HepG2 (cell line): ENCODE data around the gene DOK7. TPM values are rescaled to one million over a fixed set of nuclear protein-coding genes. Genes with fewer than 3 reads are reported as not detected.

Experiments
- AGO1 ChIP-seq: fragments of 200-400 bp; formaldehyde crosslinking; IDR thresholded peaks from 2 replicates; pipeline ENCODE4 v1.6.1; 2017; ENCODE audit warnings: mild to moderate bottlenecking, low read depth, low read length, moderate library complexity; ENCODE audit not compliant: poor library complexity, severe bottlenecking
- CREB1 ChIP-seq, 2 experiments: fragments of 450-650 bp in 1 of 2; IDR thresholded peaks; 2 replicates each; pipeline ENCODE4 v1.6.1; 2016 to 2017; ENCODE audit warnings: control low read depth in 1 of 2, mild to moderate bottlenecking in 1 of 2, missing compliant biosample characterization in 1 of 2, missing genetic modification characterization in 1 of 2
- DR1 ChIP-seq: sonication (generic); formaldehyde crosslinking; IDR thresholded peaks from 2 replicates; pipeline ENCODE4 v1.8.0; 2021; ENCODE audit warnings: mild to moderate bottlenecking, missing genetic modification reagents, inconsistent platforms
- FLYWCH1 ChIP-seq: sonication (generic); formaldehyde crosslinking; IDR thresholded peaks from 2 replicates; pipeline ENCODE4 v1.8.1; 2023; ENCODE audit warnings: mild to moderate bottlenecking, missing genetic modification reagents
- GLMP ChIP-seq: sonication (generic); formaldehyde crosslinking; IDR thresholded peaks from 2 replicates; pipeline ENCODE4 v1.9.0; 2021; ENCODE audit warnings: missing genetic modification reagents, mild to moderate bottlenecking, borderline replicate concordance
- LCORL ChIP-seq, 2 experiments: fragments of 450-650 bp in 1 of 2; sonication (generic) in 1 of 2; formaldehyde crosslinking in 1 of 2; IDR thresholded peaks; 2 replicates each; pipeline versions ENCODE4 v1.5.0 to v1.6.1; 2017 to 2020; ENCODE audit warnings: antibody characterized with exemption in 1 of 2, missing genetic modification reagents in 1 of 2
- MTA3 ChIP-seq: sonication (generic); formaldehyde crosslinking; IDR thresholded peaks from 2 replicates; pipeline ENCODE4 v1.4.0; 2020; ENCODE audit warnings: missing genetic modification reagents
- PAX8 ChIP-seq: sonication (generic); formaldehyde crosslinking; IDR thresholded peaks from 2 replicates; pipeline ENCODE4 v1.8.0; 2022; ENCODE audit warnings: mild to moderate bottlenecking, missing genetic modification reagents, borderline replicate concordance
- RBAK ChIP-seq: sonication (generic); formaldehyde crosslinking; IDR thresholded peaks from 2 replicates; pipeline ENCODE4 v1.5.1; 2020; ENCODE audit warnings: mild to moderate bottlenecking, missing genetic modification reagents
- TBX3 ChIP-seq: fragments of 450-650 bp; IDR thresholded peaks from 2 replicates; pipeline ENCODE4 v1.6.1; 2017; ENCODE audit warnings: antibody characterized with exemption, mild to moderate bottlenecking, inconsistent platforms, borderline replicate concordance
- UBTF ChIP-seq: sonication (generic); formaldehyde crosslinking; IDR thresholded peaks from 2 replicates; pipeline ENCODE4 v1.4.0; 2020; ENCODE audit warnings: mild to moderate bottlenecking, missing genetic modification reagents
- ZBTB49 ChIP-seq: sonication (generic); formaldehyde crosslinking; IDR thresholded peaks from 2 replicates; pipeline ENCODE4 v1.4.0; 2020; ENCODE audit warnings: missing genetic modification reagents, borderline replicate concordance
- ZBTB8A ChIP-seq: sonication (generic); formaldehyde crosslinking; IDR thresholded peaks from 2 replicates; pipeline ENCODE4 v1.4.0; 2020; ENCODE audit warnings: mild to moderate bottlenecking, low read depth, missing genetic modification reagents, borderline replicate concordance
- ZKSCAN5 ChIP-seq: sonication (generic); formaldehyde crosslinking; IDR thresholded peaks from 2 replicates; pipeline ENCODE4 v1.5.1; 2020; ENCODE audit warnings: mild to moderate bottlenecking, missing genetic modification reagents
- ZNF256 ChIP-seq: sonication (generic); formaldehyde crosslinking; conservative IDR thresholded peaks from 2 replicates; pipeline ENCODE4 v1.4.0; 2020; ENCODE audit warnings: missing genetic modification reagents
- ZNF652 ChIP-seq: IDR thresholded peaks from 2 replicates; pipeline ENCODE4 v1.6.1; 2016; ENCODE audit warnings: low read depth, borderline replicate concordance
- ZNF800 ChIP-seq: sonication (generic); formaldehyde crosslinking; IDR thresholded peaks from 2 replicates; pipeline ENCODE4 v1.4.0; 2020; ENCODE audit warnings: missing genetic modification reagents
- ZNF816 ChIP-seq: sonication (generic); formaldehyde crosslinking; IDR thresholded peaks from 2 replicates; pipeline ENCODE4 v1.8.0; 2022; ENCODE audit warnings: missing genetic modification reagents, mild to moderate bottlenecking, borderline replicate concordance
- polyA plus RNA-seq, 8 experiments: library from polyadenylated mRNA; depleted of rRNA in 3 of 8; stranded (reverse) in 7 of 8; unstranded in 1 of 8; fragments of >200 nt; fragmentation: Illumina TruSeq in 4 of 8; extraction: Trizol in 4 of 8; gene quantifications; 2 replicates each; pipeline versions ENCODE4 v1.2.1 to v1.2.3, GENCODE V29; 2011 to 2016; ENCODE audit warnings: low read depth in 4 of 8, missing spikeins in 1 of 8, mixed read lengths in 1 of 8; ENCODE audit not compliant: insufficient read depth in 1 of 8
- total RNA-seq, 5 experiments: library from RNA; depleted of rRNA; stranded (reverse); fragments of >200 nt; fragmentation: Illumina TruSeq; extraction: Trizol; gene quantifications; 2 replicates each; pipeline ENCODE4 v1.2.3, GENCODE V29; 2016; ENCODE audit warnings: low read depth in 1 of 5

DOK7 gene
- total and polyA plus RNA-seq, 2 of the 13 experiments (the other 11 are each of a cell fraction or from before 2014, with no cell fraction given): 0.03 to 0.07 TPM

GRCh38 chr4:3441501-3442459 lies 21.3 kb upstream of the DOK7 start, which contains the start of gene HGFAC (continued):
- no peak for TF ChIP-seq RBAK
- TF ChIP-seq UBTF (CRISPR knock-in tag): peak; percentile 27; the same call in 1 of the 2 replicates
- TF ChIP-seq PAX8: no peak
- peak; percentile 74 for TF ChIP-seq DR1 (CRISPR knock-in tag)
- no peak for TF ChIP-seq ZKSCAN5 (CRISPR knock-in tag)
- TF ChIP-seq MTA3 (CRISPR knock-in tag): no peak
- no peak for TF ChIP-seq ZNF652
- no peak for TF ChIP-seq ZBTB49
- no peak for TF ChIP-seq CREB1 (IDR thresholded peaks at IDR 0.05)
- TF ChIP-seq CREB1 (CRISPR knock-in tag; IDR thresholded peaks at IDR 0.05): no peak
- no peak for TF ChIP-seq FLYWCH1 (CRISPR knock-in tag)
- TF ChIP-seq ZNF816 (CRISPR knock-in tag): no peak
- no peak for TF ChIP-seq TBX3
- TF ChIP-seq GLMP (CRISPR knock-in tag): no peak
- no peak; the same call in 1 of the 2 replicates for TF ChIP-seq ZNF800
- 0 out of 2 replicates have a peak, but pooled peaks have one; percentile 25 for TF ChIP-seq ZNF256
- TF ChIP-seq AGO1: no peak
- TF ChIP-seq LCORL (IDR thresholded peaks at IDR 0.05): no peak
- peak; percentile 58; the same call in 1 of the 2 replicates for TF ChIP-seq LCORL (CRISPR knock-in tag; IDR thresholded peaks at IDR 0.05)
- peak; percentile 79 for TF ChIP-seq ZBTB8A
